Activated naive CD4-positive, alpha-beta T cell treated with anti-CD3 and anti-CD28 coated beads, Interleukin-2, amount 10 ng/mL, durations not matched to agents 7 days and 5 days (primary cell): ENCODE measurements around the gene SKP2.

ENCODE experiments used
- CTCF ChIA-PET: fragments of 350-600 bp; sonication (Branson Sonifier 250); formaldehyde crosslinking; loops from one replicate; lab custom pipeline; 2021; ENCODE audit warnings: antibody characterized with exemption; lab: Charles Lee
- DNase-seq: peaks from one replicate; pipeline ENCODE4 v3.0.0-alpha.2; 2020
- H3K27ac Mint-ChIP-seq: one replicate; pipeline ENCODE4 v1.8.0; 2021; ENCODE audit warnings: mild to moderate bottlenecking, moderate library complexity, mixed read lengths
- H3K27me3 Mint-ChIP-seq: one replicate; pipeline ENCODE4 v1.8.0; 2021; ENCODE audit warnings: mild to moderate bottlenecking, mixed read lengths
- H3K36me3 Mint-ChIP-seq: one replicate; pipeline ENCODE4 v1.8.0; 2021; ENCODE audit warnings: mixed read lengths
- H3K4me1 Mint-ChIP-seq: one replicate; pipeline ENCODE4 v1.8.0; 2021; ENCODE audit warnings: mixed read lengths
- H3K4me3 Mint-ChIP-seq: one replicate; pipeline ENCODE4 v1.8.0; 2021; ENCODE audit warnings: mild to moderate bottlenecking, moderate library complexity, mixed read lengths
- H3K9me3 Mint-ChIP-seq: one replicate; pipeline ENCODE4 v1.8.0; 2021; ENCODE audit warnings: mixed read lengths

Gene SKP2

GRCh38 chr5:36147681-36148080, 4.2 kb upstream of the SKP2 start:
- CTCF ChIA-PET, result no interaction called here
- DNase-seq, result no peak
- H3K4me1 Mint-ChIP-seq, result peaks cover 36% of the 10 kb centered on the region
- no peak overlapping the region for H3K4me3 Mint-ChIP-seq
- H3K27me3 Mint-ChIP-seq, result no peaks in the 10 kb centered on the region
- H3K36me3 Mint-ChIP-seq, result peaks cover 18% of the 10 kb centered on the region
- H3K27ac Mint-ChIP-seq, result no peak overlapping the region
- no peaks in the 10 kb centered on the region for H3K9me3 Mint-ChIP-seq

- CTCF ChIA-PET, result interaction anchor here (1.7 to 1.9 kb wide), 2 partner anchors 72 to 91 kb away, joined by 5 to 7 read pairs; partner anchors contain the start of gene NADK2
- Mint-ChIP-seq H3K9me3 (no peaks in the 10 kb centered on the region), H3K36me3 (peaks cover 41% of the 10 kb centered on the region), H3K4me1 (peaks cover 63% of the 10 kb centered on the region), H3K4me3 (peak overlapping the region; percentile 94), H3K27me3 (no peaks in the 10 kb centered on the region), H3K27ac (peak overlapping the region; percentile 93)
- peak; percentile 75 for DNase-seq
Observed at GRCh38 chr5:36150676-36151433, 1.1 kb upstream of the SKP2 start.

GRCh38 chr5:36152324-36153297, 700 bp downstream of the SKP2 start:
- Mint-ChIP-seq H3K9me3 (no peaks in the 10 kb centered on the region), H3K4me3 (peak overlapping the region; percentile 94), H3K4me1 (peaks cover 66% of the 10 kb centered on the region), H3K27me3 (no peaks in the 10 kb centered on the region), H3K36me3 (peaks cover 52% of the 10 kb centered on the region), H3K27ac (peak overlapping the region; percentile 93)
- CTCF ChIA-PET, result interaction anchor here (0.5 to 1.3 kb wide), 7 partner anchors 9 to 89 kb away, joined by 3 to 4 read pairs (median 3); partner anchors contain the start of gene NADK2
- no peak for DNase-seq

- Mint-ChIP-seq H3K9me3 (no peaks in the 10 kb centered on the region), H3K4me1 (peaks cover 69% of the 10 kb centered on the region), H3K27me3 (no peaks in the 10 kb centered on the region), H3K27ac (no peak overlapping the region), H3K4me3 (peak overlapping the region; percentile 94), H3K36me3 (peaks cover 57% of the 10 kb centered on the region)
- CTCF ChIA-PET, result interaction anchor here (0.7 to 1.3 kb wide), 5 partner anchors 8 to 88 kb away, joined by 3 to 4 read pairs (median 4); partner anchors contain the start of gene NADK2
- DNase-seq, result no peak
Observed at GRCh38 chr5:36153298-36153677, 1.4 kb downstream of the SKP2 start.

DNA sequence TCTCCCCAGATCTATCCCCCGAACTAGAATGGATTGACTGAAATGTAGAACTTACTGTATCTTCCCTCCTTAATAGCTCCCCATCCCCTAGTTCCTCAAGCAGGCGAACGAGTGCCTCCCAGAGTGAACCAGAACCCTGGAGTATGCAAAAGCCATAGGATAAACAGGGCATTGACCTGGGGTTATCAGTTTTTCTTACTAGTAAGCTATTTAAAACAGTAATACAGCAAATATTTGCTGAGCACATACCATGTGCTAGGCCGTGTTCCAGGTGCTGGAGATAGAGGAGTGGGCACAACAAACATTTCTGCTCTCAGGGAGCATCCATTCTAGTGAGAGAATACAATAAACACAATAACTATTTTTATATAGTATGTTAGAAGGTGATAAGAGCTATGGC, 1.8 kb downstream of the SKP2 start:
- Mint-ChIP-seq H3K36me3 (peaks cover 61% of the 10 kb centered on the region), H3K27ac (no peak overlapping the region), H3K4me1 (peaks cover 70% of the 10 kb centered on the region), H3K27me3 (no peaks in the 10 kb centered on the region), H3K9me3 (no peaks in the 10 kb centered on the region), H3K4me3 (peak overlapping the region; percentile 94)
- no peak for DNase-seq
- CTCF ChIA-PET, result interaction anchor here (0.7 to 1.2 kb wide), 3 partner anchors 24 to 85 kb away, joined by 3 read pairs; no protein-coding TSS in a partner anchor

GRCh38 chr5:36155291-36155690, 3.4 kb downstream of the SKP2 start:
- Mint-ChIP-seq H3K36me3 (peaks cover 68% of the 10 kb centered on the region), H3K27ac (no peak overlapping the region), H3K4me3 (no peak overlapping the region), H3K4me1 (peaks cover 64% of the 10 kb centered on the region), H3K27me3 (no peaks in the 10 kb centered on the region), H3K9me3 (no peaks in the 10 kb centered on the region)
- CTCF ChIA-PET, result no interaction called here
- no peak for DNase-seq

- Mint-ChIP-seq H3K27me3 (no peaks in the 10 kb centered on the region), H3K4me3 (no peak overlapping the region), H3K27ac (no peak overlapping the region), H3K4me1 (peaks cover 59% of the 10 kb centered on the region), H3K9me3 (no peaks in the 10 kb centered on the region), H3K36me3 (peaks cover 71% of the 10 kb centered on the region)
- DNase-seq, result no peak
- CTCF ChIA-PET, result no interaction called here
Observed at GRCh38 chr5:36156121-36156601, 4.2 kb downstream of the SKP2 start.

DNA sequence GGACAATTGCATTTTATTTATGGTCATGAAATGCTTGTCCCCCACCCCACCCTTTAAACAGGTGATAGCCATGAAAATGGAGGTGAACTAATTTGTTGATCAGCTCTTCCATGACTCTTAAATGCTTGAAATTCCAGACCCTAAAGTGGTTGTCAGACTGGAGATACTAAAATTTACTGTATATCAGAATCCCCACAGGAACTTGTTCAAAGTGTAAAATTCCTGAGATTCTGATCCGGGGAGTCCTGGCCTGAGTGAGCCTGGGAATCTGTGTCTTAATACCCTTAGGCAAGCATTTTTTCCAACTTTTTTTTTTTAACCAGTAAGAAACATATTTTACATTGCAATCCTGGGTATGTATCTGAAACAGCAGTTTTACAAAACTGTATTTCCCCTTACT, 4.7 kb downstream of the SKP2 start:
- CTCF ChIA-PET, result no interaction called here

GRCh38 chr5:36158144-36158543, 6.2 kb downstream of the SKP2 start:
- Mint-ChIP-seq H3K4me1 (peaks cover 55% of the 10 kb centered on the region), H3K4me3 (no peak overlapping the region), H3K27me3 (no peaks in the 10 kb centered on the region), H3K36me3 (peaks cover 79% of the 10 kb centered on the region), H3K27ac (no peak overlapping the region), H3K9me3 (no peaks in the 10 kb centered on the region)
- DNase-seq, result no peak
- CTCF ChIA-PET, result no interaction called here

More for the DNA sequence above, 4.7 kb downstream of the SKP2 start:
- Mint-ChIP-seq H3K36me3 (peaks cover 75% of the 10 kb centered on the region), H3K4me1 (peaks cover 63% of the 10 kb centered on the region), H3K4me3 (no peak overlapping the region), H3K27me3 (no peaks in the 10 kb centered on the region), H3K9me3 (no peaks in the 10 kb centered on the region), H3K27ac (no peak overlapping the region)
- DNase-seq, result no peak

- CTCF ChIA-PET, result interaction anchor here (1.5 kb wide), 1 partner anchor 8 kb away, joined by 4 read pairs; no protein-coding TSS in a partner anchor
- DNase-seq, result no peak
- Mint-ChIP-seq H3K27me3 (no peaks in the 10 kb centered on the region), H3K9me3 (no peaks in the 10 kb centered on the region), H3K4me3 (no peak overlapping the region), H3K27ac (no peak overlapping the region), H3K36me3 (peaks cover 70% of the 10 kb centered on the region), H3K4me1 (peaks cover 36% of the 10 kb centered on the region)
Observed at GRCh38 chr5:36160617-36161016, 8.7 kb downstream of the SKP2 start.

DNA sequence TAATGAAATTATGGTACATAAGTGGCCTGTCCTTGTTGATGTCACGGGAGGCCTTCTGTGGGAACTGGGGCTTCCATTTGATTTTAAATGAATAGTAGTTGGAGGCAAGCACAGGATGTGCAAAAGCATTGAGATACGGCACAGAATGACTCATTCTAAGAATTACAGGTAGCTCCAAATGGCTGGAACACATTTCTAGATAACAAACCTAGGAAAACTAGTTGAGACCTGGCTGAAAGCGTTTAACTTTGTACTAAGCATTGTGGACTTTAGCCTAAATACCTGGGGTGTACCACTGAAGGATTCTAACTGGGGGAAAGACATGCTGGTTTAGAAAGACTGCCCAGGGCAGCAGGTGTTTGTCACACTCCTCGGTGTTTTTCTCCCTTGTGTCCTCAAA, 9.4 kb downstream of the SKP2 start:
- no peaks in the 10 kb centered on the region for H3K9me3 Mint-ChIP-seq
- CTCF ChIA-PET, result interaction anchor here (0.6 to 1.5 kb wide), 2 partner anchors 9 to 359 kb away, joined by 3 to 4 read pairs; no protein-coding TSS in a partner anchor
- no peak for DNase-seq
- peaks cover 66% of the 10 kb centered on the region for H3K36me3 Mint-ChIP-seq
- peaks cover 30% of the 10 kb centered on the region for H3K4me1 Mint-ChIP-seq
- H3K4me3 Mint-ChIP-seq, result no peak overlapping the region
- H3K27me3 Mint-ChIP-seq, result no peaks in the 10 kb centered on the region
- H3K27ac Mint-ChIP-seq, result no peak overlapping the region

DNA sequence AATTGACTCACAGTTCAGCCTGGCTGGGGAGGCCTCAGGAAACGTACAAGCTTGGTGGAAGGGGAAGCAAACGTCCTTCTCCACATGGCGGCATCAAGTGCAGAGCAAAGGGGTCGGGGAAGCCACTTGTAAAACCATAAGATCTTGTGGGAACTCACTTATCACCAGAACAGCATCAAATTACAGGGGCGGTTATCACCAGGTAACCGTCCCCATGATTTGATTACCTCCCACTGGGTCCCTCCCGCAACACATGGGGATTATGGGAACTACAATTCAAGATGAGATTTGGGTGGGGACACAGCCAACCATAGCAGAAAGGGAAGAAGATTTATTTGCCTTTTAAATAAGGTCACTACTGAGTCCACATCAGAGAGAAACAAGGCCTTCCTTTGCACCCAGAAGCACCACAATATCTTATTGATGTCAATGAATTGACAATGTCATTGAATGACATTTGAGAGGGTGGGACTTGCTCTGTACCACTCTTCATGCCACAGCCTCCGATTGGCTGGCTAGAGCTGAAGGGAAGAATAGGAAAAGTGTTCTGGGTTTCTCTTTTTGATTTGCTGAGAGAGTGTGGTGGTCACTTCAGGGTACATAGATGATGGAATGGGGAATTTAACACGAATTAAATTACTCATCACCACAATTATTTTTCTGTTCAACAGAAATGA, 11.0 kb downstream of the SKP2 start:
- no peak for DNase-seq
- Mint-ChIP-seq H3K27me3 (no peaks in the 10 kb centered on the region), H3K9me3 (no peaks in the 10 kb centered on the region), H3K4me1 (peaks cover 26% of the 10 kb centered on the region), H3K36me3 (peaks cover 64% of the 10 kb centered on the region), H3K4me3 (no peak overlapping the region), H3K27ac (no peak overlapping the region)
- CTCF ChIA-PET, result interaction anchor here (1.0 kb wide), 1 partner anchor 17 kb away, joined by 3 read pairs; no protein-coding TSS in a partner anchor

GRCh38 chr5:36164461-36164860, 12.6 kb downstream of the SKP2 start:
- Mint-ChIP-seq H3K27ac (no peak overlapping the region), H3K36me3 (peaks cover 65% of the 10 kb centered on the region), H3K9me3 (no peaks in the 10 kb centered on the region), H3K4me3 (no peak overlapping the region), H3K4me1 (peaks cover 32% of the 10 kb centered on the region), H3K27me3 (no peaks in the 10 kb centered on the region)
- DNase-seq, result no peak
- CTCF ChIA-PET, result no interaction called here
